ENCODE measurements around the gene GPC3. TPM values are rescaled to one million over a fixed set of nuclear protein-coding genes. Genes with fewer than 3 reads are reported as not detected.
"Not testable (repeated sequence)": the region's sequence is repeated elsewhere in the genome, so short reads cannot be mapped to it uniquely, and the experiment has no call there.

GPC3 gene
- polyA plus RNA-seq, 2 of the 4 experiments (the other 2 are of a cell fraction): not detected

GRCh38 chrX:133991814-133992213 lies 6.4 kb upstream of the GPC3 start:
- H3K4me2 ChIP-seq: no peak overlapping the region
- CTCF ChIA-PET: interaction anchor here (0.7 kb wide), 1 partner anchor 566 kb away, joined by 3 read pairs; no protein-coding TSS in a partner anchor

GRCh38 chrX:133991057-133991456 lies 5.7 kb upstream of the GPC3 start:
- FAIRE-seq; ATAC-seq; POLR2A ChIA-PET; CTCF ChIA-PET; H3K4me1 ChIP-seq; H3K4me2 ChIP-seq; H3K9me3 ChIP-seq; H3K4me3 ChIP-seq; DNase-seq (ENCODE audit: low read depth in 1 of 2, low spot score in 1 of 2); H3K27ac ChIP-seq: not testable (repeated sequence)
- WGBS (ENCODE audit: missing lambda C conversion rate): 12% methylated on average over 3 of the region's 3 CpGs

More at GRCh38 chrX:133991814-133992213, 6.4 kb upstream of the GPC3 start:
- Histone ChIP-seq H3K4me1 (no peaks in the 10 kb centered on the region), H3K9me3 (no peaks in the 10 kb centered on the region), H3K27ac (no peak overlapping the region), H3K4me3 (no peak overlapping the region)
- no peak for TF ChIP-seq CHD2 (IDR thresholded peaks at IDR 0.05; ENCODE audit: low read length, partially characterized antibody)
- no peak for TF ChIP-seq FOSL2 (IDR thresholded peaks at IDR 0.05)
- TF ChIP-seq FOSL2 (CRISPR knock-in tag; IDR thresholded peaks at IDR 0.05): no peak
- no peak for TF ChIP-seq CTCF (IDR thresholded peaks at IDR 0.05)
- TF ChIP-seq CEBPB (IDR thresholded peaks at IDR 0.05): no peak
- TF ChIP-seq EHMT2 (IDR thresholded peaks at IDR 0.05; ENCODE audit: low read depth): no peak
- no peak for TF ChIP-seq JUNB (IDR thresholded peaks at IDR 0.05)
- no peak for TF ChIP-seq RAD21 (conservative IDR thresholded peaks at IDR 0.05 in 1 of 2, IDR thresholded peaks at IDR 0.05 in 1 of 2)
- DNase-seq (ENCODE audit: low read depth in 1 of 2, low spot score in 1 of 2) (no peak), FAIRE-seq (no peak), ATAC-seq (no peak)
- 11% methylated on average over 5 of the region's 5 CpGs for WGBS (ENCODE audit: missing lambda C conversion rate)
- POLR2A ChIA-PET: no interaction called here

- ChIA-PET CTCF (no interaction called here), POLR2A (no interaction called here)
- WGBS (ENCODE audit: missing lambda C conversion rate): 0% methylated on average over 1 of the region's 1 CpG
- TF ChIP-seq POLR2AphosphoS2 (conservative IDR thresholded peaks at IDR 0.05; ENCODE audit: low read length): no peak
- no peak for TF ChIP-seq NR3C1 (IDR thresholded peaks at IDR 0.05)
- TF ChIP-seq USF2 (IDR thresholded peaks at IDR 0.05): no peak
- TF ChIP-seq RCOR1 (IDR thresholded peaks at IDR 0.05; ENCODE audit: low read depth, low read length): no peak
- no peak for TF ChIP-seq CHD2 (IDR thresholded peaks at IDR 0.05; ENCODE audit: low read length, partially characterized antibody)
- TF ChIP-seq BHLHE40 (IDR thresholded peaks at IDR 0.05; ENCODE audit: low read depth, low read length): no peak
- TF ChIP-seq GATA3 (IDR thresholded peaks at IDR 0.05; ENCODE audit: borderline replicate concordance): no peak
- no peak for TF ChIP-seq PHF8 (IDR thresholded peaks at IDR 0.05; ENCODE audit: borderline replicate concordance, low read depth)
- TF ChIP-seq JUN (IDR thresholded peaks at IDR 0.05): no peak
- no peak for TF ChIP-seq KDM5A (IDR thresholded peaks at IDR 0.05)
- TF ChIP-seq ZC3H11A (IDR thresholded peaks at IDR 0.05): no peak
- TF ChIP-seq HES2 (IDR thresholded peaks at IDR 0.05): no peak
- TF ChIP-seq CBX2 (IDR thresholded peaks at IDR 0.05; ENCODE audit: borderline replicate concordance, low read depth): no peak
- TF ChIP-seq FOSB (CRISPR knock-in tag; IDR thresholded peaks at IDR 0.05): no peak
- Histone ChIP-seq H3K4me3 (no peak overlapping the region), H3K4me2 (no peak overlapping the region), H3K27ac (no peak overlapping the region), H3K4me1 (no peaks in the 10 kb centered on the region), H3K9me3 (no peaks in the 10 kb centered on the region)
- DNase-seq (ENCODE audit: low read depth in 1 of 2, low spot score in 1 of 2) (no peak), ATAC-seq (no peak), FAIRE-seq (no peak)
Measured at GRCh38 chrX:133989993-133990392, 4.6 kb upstream of the GPC3 start.
